DMS 273 (cell line): ENCODE results near the gene CSF1.
"Not testable (repeated sequence)": the region's sequence is repeated elsewhere in the genome, so short reads cannot be mapped to it uniquely, and the experiment has no call there.

Experiments
- DNase-seq: peaks from one replicate; lab custom pipeline; 2025; ENCODE audit not compliant: unreplicated experiment; lab: John Stamatoyannopoulos, UW

Gene CSF1

GRCh38 chr1:109933856-109934711 lies 23.4 kb downstream of the CSF1 start:
- no peak for DNase-seq

- no peak for DNase-seq
Observed at GRCh38 chr1:109935451-109935900, 24.8 kb downstream of the CSF1 start.

- DNase-seq, result no peak
Observed at GRCh38 chr1:109937738-109938137, 27.1 kb downstream of the CSF1 start.

- DNase-seq, result no peak
Observed at GRCh38 chr1:109938556-109938955, 27.9 kb downstream of the CSF1 start.

- no peak for DNase-seq
Observed at GRCh38 chr1:109942434-109942833, 31.8 kb downstream of the CSF1 start.

- DNase-seq, result no peak
Observed at GRCh38 chr1:109944541-109944940, 33.9 kb downstream of the CSF1 start.

- no peak for DNase-seq
Observed at GRCh38 chr1:109946511-109946910, 35.9 kb downstream of the CSF1 start.

- DNase-seq, result no peak
Observed at GRCh38 chr1:109947582-109948284, 37.1 kb downstream of the CSF1 start.

GRCh38 chr1:109948285-109948630 lies 37.6 kb downstream of the CSF1 start:
- no peak for DNase-seq

- DNase-seq, result no peak
Observed at GRCh38 chr1:109950038-109950437, 39.4 kb downstream of the CSF1 start.

GRCh38 chr1:109950509-109950908 lies 39.9 kb downstream of the CSF1 start:
- no peak for DNase-seq

GRCh38 chr1:109951501-109951900 lies 40.9 kb downstream of the CSF1 start:
- DNase-seq, result not testable (repeated sequence)

- no peak for DNase-seq
Observed at GRCh38 chr1:109954041-109954512, 43.4 kb downstream of the CSF1 start.

GRCh38 chr1:109959632-109959973 lies 49.0 kb downstream of the CSF1 start:
- DNase-seq, result no peak

GRCh38 chr1:109959974-109960744 lies 49.5 kb downstream of the CSF1 start:
- DNase-seq, result peak; percentile 35

- no peak for DNase-seq
Observed at GRCh38 chr1:109960745-109961094, 50.1 kb downstream of the CSF1 start.

GRCh38 chr1:109963864-109964263 lies 53.2 kb downstream of the CSF1 start:
- no peak for DNase-seq

- DNase-seq, result no peak
Observed at GRCh38 chr1:109969146-109969829, 58.6 kb downstream of the CSF1 start.

GRCh38 chr1:109969907-109970306 lies 59.3 kb downstream of the CSF1 start:
- no peak for DNase-seq

- no peak for DNase-seq
Observed at GRCh38 chr1:109971559-109971958, 60.9 kb downstream of the CSF1 start.

GRCh38 chr1:109974191-109974590 lies 63.5 kb downstream of the CSF1 start:
- DNase-seq, result no peak
